Fibroblast of lung (primary cell): ENCODE data around the gene ILF2.

Source experiments
- EZH2 ChIP-seq: IDR thresholded peaks from 2 replicates; pipeline ENCODE4 v1.5.1; 2012; ENCODE audit warnings: low read length, control low read depth, mild to moderate bottlenecking; ENCODE audit errors: missing control alignments
- TF ChIP-seq, protein P1 (sequence below), 2 donors: IDR thresholded peaks in 1 of 2; conservative IDR thresholded peaks in 1 of 2; 1 replicate in 1 of 2; 2 replicates in 1 of 2; pipeline ENCODE4 v1.5.1; 2011 to 2012; ENCODE audit warnings: low read length in 2 of 2, control low read depth in 1 of 2, inconsistent platforms in 1 of 2, low read depth in 1 of 2, mild to moderate bottlenecking in 1 of 2

- TF ChIP-seq, protein P1, sequence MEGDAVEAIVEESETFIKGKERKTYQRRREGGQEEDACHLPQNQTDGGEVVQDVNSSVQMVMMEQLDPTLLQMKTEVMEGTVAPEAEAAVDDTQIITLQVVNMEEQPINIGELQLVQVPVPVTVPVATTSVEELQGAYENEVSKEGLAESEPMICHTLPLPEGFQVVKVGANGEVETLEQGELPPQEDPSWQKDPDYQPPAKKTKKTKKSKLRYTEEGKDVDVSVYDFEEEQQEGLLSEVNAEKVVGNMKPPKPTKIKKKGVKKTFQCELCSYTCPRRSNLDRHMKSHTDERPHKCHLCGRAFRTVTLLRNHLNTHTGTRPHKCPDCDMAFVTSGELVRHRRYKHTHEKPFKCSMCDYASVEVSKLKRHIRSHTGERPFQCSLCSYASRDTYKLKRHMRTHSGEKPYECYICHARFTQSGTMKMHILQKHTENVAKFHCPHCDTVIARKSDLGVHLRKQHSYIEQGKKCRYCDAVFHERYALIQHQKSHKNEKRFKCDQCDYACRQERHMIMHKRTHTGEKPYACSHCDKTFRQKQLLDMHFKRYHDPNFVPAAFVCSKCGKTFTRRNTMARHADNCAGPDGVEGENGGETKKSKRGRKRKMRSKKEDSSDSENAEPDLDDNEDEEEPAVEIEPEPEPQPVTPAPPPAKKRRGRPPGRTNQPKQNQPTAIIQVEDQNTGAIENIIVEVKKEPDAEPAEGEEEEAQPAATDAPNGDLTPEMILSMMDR (conservative IDR thresholded peaks at IDR 0.05 in 1 of 2, IDR thresholded peaks at IDR 0.05 in 1 of 2; ENCODE audit: low read depth in 1 of 2, low read length in 2 of 2) = peak; percentile 14 to 17
- no peak for TF ChIP-seq EZH2
Observed at GRCh38 chr1:153614189-153614900, 56.4 kb downstream of the ILF2 start.
